Stimulated activated effector memory CD8-positive, alpha-beta T cell treated with anti-CD3 and anti-CD28 coated beads, Interleukin-12 subunit alpha, Interleukin-12 subunit beta, amount 100 ng/mL, for 72 hours (primary cell): Measurements from ENCODE around the gene CDNF.

ENCODE experiments used
- ATAC-seq: fragments of 150-1000 bp; cut with Tn5 transposase; 2 replicates; pipeline ENCODE4 v1.10.0; 2021
- DNase-seq, 2 donors: peaks; one replicate each; pipeline ENCODE4 v3.0.0; 2021 to 2022; ENCODE audit warnings: low spot score in 2 of 2
- H3K27ac Mint-ChIP-seq: one replicate; pipeline ENCODE4 v1.8.0; 2022; ENCODE audit warnings: mild to moderate bottlenecking, mixed read lengths
- H3K36me3 Mint-ChIP-seq: one replicate; pipeline ENCODE4 v1.8.0; 2022; ENCODE audit warnings: mild to moderate bottlenecking, mixed read lengths
- H3K4me1 Mint-ChIP-seq: one replicate; pipeline ENCODE4 v1.8.0; 2022; ENCODE audit warnings: mixed read lengths
- H3K4me3 Mint-ChIP-seq: one replicate; pipeline ENCODE4 v1.8.0; 2022; ENCODE audit warnings: mild to moderate bottlenecking, mixed read lengths
- H3K9me3 Mint-ChIP-seq: one replicate; pipeline ENCODE4 v1.8.0; 2022; ENCODE audit warnings: mixed read lengths

Gene CDNF

DNA sequence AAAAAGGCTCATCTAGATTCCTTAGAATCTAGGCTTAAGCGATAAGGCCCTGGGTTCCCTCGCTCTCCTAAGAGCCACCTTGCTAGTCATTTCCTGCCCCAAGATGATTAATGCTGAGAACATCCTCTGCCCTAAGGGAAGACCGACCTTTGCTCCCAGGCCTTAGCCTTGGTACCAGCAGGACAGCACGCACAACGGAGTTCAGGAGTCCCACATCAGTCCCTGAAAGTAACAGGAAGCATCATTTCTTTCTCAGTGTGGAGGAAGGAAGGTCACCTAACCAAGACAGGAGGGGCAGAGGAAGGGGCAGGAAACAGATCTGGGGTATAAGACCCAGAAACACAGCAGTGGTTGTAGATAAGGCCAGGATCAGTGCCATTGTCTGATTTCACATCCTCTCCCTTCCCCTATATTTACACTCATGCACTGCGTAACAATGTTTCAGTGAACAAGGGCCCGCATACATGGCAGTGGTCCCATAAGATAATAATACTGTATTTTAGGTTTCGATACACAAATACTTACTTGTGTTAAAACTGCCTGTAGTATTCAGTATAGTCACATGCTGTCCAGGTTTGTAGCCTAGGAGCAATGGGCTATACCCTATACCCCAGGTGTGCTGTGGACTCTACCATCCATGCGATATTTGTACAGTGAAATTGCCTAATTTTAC is 55.0 kb downstream of the CDNF start:
- H3K36me3 Mint-ChIP-seq: no peaks in the 10 kb centered on the region
- H3K4me1 Mint-ChIP-seq: peaks cover 13% of the 10 kb centered on the region
- H3K9me3 Mint-ChIP-seq: no peaks in the 10 kb centered on the region
- no peak overlapping the region for H3K4me3 Mint-ChIP-seq
- DNase-seq: no peak
- peak; percentile 75 for ATAC-seq
- H3K27ac Mint-ChIP-seq: no peak overlapping the region

DNA sequence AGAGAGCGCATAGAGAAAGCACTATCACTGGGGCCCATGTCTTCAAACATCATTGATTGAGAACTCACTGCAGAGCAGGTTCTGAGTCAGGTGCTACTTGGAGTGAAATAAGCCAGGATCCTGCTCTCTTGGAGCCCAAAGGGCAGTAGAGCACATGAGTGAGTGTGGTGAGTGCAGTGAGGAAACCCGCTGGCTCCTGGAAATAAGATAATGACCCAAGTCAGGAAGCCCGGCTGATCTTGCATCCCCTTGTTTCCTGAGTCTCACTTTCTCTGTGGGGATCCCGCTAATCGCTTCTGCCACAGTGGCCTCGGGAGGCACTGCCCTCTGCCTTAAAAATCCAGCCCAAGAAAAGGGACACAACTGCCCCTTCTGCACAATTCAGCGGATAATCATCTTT is 56.1 kb downstream of the CDNF start:
- H3K4me3 Mint-ChIP-seq: no peak overlapping the region
- no peak for DNase-seq
- no peaks in the 10 kb centered on the region for H3K9me3 Mint-ChIP-seq
- H3K36me3 Mint-ChIP-seq: no peaks in the 10 kb centered on the region
- no peak for ATAC-seq
- peaks cover 13% of the 10 kb centered on the region for H3K4me1 Mint-ChIP-seq
- no peak overlapping the region for H3K27ac Mint-ChIP-seq

DNA sequence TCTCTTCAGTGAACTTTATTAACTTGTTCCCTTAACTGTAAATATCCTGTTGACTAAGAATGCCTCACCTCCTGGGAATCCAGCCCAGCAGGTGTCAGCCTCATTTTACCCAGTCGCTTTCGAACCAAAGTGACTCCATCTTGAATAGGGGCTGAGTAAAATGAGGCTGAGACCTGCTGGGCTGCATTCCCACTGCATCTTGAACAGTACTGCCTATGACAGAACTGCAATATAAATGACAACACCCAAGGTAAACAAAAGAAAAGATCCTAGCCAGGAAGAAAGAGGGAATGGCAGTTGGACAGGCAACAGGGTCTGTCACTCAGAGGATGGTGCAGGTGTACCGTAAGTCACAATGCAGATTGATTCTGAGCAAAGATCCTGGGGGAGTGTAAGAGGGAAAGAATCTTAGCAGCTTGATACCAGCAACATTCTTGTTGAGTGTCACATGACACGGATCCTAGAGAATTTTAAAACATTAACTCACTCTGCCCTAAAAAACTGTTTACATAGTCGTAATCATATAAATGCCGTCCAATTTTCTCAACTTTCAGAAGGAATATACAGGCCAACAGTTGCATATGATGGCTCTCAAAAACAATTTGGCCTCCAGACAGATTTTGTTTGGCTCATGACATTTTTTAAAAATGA is 58.7 kb downstream of the CDNF start:
- no peaks in the 10 kb centered on the region for H3K36me3 Mint-ChIP-seq
- H3K4me3 Mint-ChIP-seq: no peak overlapping the region
- DNase-seq (no peak), ATAC-seq (no peak)
- no peak overlapping the region for H3K27ac Mint-ChIP-seq
- no peaks in the 10 kb centered on the region for H3K9me3 Mint-ChIP-seq
- H3K4me1 Mint-ChIP-seq: peaks cover 13% of the 10 kb centered on the region

DNA sequence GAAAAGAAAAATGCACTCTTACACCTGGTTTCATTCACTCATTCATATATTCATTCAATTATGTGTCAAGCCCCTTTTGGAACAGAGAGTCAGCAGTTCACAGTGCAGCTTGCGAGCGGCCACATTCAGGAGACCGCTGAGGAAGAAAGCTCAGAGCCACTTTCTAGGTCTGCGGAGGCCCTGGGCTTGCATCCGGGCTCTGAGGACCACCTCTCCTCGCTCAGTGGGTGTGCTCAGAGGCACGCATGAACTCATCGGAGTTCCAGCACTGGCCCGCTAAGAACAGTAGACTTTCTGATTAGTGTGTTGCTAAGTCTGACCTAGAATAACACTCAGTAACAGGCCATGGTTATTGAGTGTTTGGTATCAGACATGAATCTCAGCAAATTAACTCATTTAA is 61.3 kb downstream of the CDNF start:
- Mint-ChIP-seq H3K4me3 (no peak overlapping the region), H3K9me3 (no peaks in the 10 kb centered on the region), H3K36me3 (no peaks in the 10 kb centered on the region), H3K4me1 (peaks cover 7% of the 10 kb centered on the region), H3K27ac (no peak overlapping the region)
- ATAC-seq (no peak), DNase-seq (no peak)

DNA sequence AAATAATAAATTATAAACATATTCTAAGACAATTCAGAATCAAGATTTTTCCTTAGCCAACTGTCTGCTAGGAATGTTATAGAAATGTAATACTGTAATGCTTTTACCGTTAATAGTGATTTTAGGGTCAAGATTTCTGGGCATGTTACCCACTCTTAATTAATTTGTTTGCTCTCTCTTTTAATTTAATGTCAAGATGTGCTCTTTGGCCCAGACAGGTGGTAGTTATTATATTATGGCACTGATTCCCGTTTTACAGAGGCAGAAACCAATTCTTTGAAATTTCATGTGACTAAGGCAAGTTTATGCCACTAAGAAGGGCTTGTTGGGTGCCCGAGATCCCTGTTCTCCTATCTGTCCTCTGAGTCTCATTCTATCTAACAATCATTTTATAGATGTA is 62.2 kb downstream of the CDNF start:
- Mint-ChIP-seq H3K4me3 (no peak overlapping the region), H3K27ac (no peak overlapping the region), H3K4me1 (peaks cover 7% of the 10 kb centered on the region), H3K36me3 (no peaks in the 10 kb centered on the region), H3K9me3 (no peaks in the 10 kb centered on the region)
- DNase-seq: no peak
- no peak for ATAC-seq

DNA sequence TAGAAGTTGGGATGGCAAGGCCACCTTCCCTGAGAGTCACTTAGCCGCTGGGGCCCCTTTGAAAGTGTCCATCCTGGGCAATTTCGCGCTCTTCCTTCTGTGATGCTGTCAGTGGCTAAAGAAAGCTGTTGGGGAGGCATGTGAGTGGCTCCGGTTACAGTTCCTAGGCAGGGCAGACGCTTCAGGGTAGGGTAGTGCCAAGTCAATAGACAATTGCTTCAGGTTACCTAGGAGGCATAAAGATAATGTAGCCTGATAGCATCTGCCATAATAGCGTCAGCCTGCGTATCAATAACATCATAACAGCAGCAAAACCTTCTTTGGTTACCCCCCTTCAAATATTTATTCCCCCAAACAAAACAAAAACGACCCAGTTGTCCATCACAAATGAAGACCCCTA is 63.0 kb downstream of the CDNF start, which contains the start of gene FAM107B:
TSS of gene FAM107B (minus strand) at position 101 of the 400 bp plus-strand sequence. CDS start 234 bp downstream, outside the sequence.
- Mint-ChIP-seq H3K4me1 (peaks cover 7% of the 10 kb centered on the region), H3K9me3 (no peaks in the 10 kb centered on the region), H3K27ac (no peak within 1 kb of the TSS), H3K4me3 (no peak within 1 kb of the TSS), H3K36me3 (no peaks in the 10 kb centered on the region)
- DNase-seq (no peak), ATAC-seq (no peak)

DNA sequence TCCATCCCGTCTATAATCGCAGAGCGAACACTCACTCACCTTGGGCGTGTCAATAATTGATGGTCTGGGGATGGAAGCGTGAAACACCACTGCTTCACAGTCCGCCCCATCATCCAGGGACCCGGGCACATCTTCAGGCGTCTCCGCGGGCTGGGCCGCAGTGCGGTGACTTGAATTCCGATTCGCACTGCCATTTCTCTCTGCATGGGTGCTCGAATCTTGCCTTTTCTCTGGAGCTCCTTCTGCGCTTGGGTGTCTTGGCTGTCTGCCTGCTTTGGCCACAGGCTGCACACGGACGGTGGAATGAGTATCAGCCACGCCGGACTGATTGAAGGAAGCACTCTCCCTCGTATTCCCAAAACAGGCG is 63.6 kb downstream of the CDNF start:
- H3K4me1 Mint-ChIP-seq: peaks cover 7% of the 10 kb centered on the region
- DNase-seq (no peak), ATAC-seq (no peak)
- no peak overlapping the region for H3K4me3 Mint-ChIP-seq
- no peaks in the 10 kb centered on the region for H3K36me3 Mint-ChIP-seq
- H3K9me3 Mint-ChIP-seq: no peaks in the 10 kb centered on the region
- no peak overlapping the region for H3K27ac Mint-ChIP-seq

DNA sequence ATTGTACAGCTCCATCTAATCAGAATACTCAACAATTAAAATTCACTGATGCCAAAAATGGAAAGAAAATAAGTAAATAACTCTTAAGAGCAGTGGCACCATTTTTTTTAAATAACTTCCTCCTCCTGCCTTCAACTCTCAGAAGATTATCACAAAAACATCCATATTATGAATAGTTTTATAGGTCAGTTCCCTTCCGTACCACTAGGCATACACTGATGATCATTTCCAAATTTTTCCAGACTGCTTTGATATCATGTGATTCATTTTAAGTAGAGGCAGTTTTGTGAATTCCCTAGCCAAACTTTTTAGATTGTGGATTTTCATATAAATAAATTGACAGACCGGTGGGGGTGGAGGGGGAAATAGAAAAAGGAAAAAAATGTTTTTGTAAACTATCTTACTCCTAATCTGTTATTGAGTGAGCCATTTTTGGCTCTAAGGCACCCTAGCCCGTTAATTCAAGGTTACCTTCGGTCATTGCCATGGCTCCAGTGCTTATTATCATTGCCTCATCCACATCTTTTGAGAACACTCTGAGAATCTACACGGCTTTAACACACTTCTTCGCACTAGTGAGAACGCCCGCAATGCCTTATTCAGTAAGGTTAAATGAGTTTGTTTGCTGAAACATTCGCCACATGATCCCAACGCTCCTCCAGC is 64.2 kb downstream of the CDNF start:
- Mint-ChIP-seq H3K4me3 (no peak overlapping the region), H3K36me3 (no peaks in the 10 kb centered on the region), H3K27ac (no peak overlapping the region), H3K4me1 (peaks cover 7% of the 10 kb centered on the region), H3K9me3 (no peaks in the 10 kb centered on the region)
- ATAC-seq: no peak
- no peak for DNase-seq

DNA sequence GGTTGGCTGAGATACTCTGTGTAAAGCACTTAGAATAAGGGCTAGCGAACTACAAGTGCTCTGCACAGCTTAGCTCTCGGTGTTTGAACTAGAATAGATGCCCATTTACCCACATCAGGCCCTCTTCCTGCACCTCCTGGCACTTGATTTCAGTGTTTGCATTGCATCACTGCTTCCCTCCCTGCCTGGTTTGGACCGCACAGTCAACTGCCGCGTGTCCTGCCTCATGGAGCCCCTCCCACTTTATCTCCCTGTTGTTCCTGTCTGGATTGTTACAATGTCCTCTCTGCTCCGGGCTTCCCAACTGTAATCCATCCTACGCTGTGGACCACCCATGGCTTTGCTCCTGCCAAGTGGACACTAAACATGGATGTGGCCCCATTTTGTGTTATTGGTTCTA is 65.4 kb downstream of the CDNF start:
- Mint-ChIP-seq H3K27ac (no peak overlapping the region), H3K4me3 (no peak overlapping the region), H3K4me1 (no peaks in the 10 kb centered on the region), H3K9me3 (no peaks in the 10 kb centered on the region), H3K36me3 (no peaks in the 10 kb centered on the region)
- DNase-seq (no peak), ATAC-seq (no peak)

DNA sequence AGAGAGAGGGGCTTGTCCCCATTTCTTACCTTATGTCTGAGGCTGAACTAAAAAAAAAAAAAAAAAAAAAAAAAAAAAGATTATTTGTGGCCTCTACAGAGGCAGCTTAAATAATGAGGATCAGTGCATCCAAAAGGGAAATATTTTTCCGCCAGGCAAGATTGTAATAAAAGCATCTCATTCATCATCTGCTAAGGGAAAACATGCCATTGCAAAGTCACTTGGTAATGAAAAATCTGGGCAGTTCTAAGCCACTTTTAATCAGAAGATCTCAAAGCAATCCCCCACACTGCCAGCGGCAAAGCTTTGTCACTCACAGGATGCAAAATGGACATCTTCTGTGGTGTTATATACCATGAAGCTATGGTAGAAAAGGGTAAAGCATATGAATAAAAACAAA is 66.9 kb downstream of the CDNF start:
- H3K36me3 Mint-ChIP-seq: no peaks in the 10 kb centered on the region
- DNase-seq (no peak), ATAC-seq (no peak)
- no peaks in the 10 kb centered on the region for H3K9me3 Mint-ChIP-seq
- no peaks in the 10 kb centered on the region for H3K4me1 Mint-ChIP-seq
- H3K27ac Mint-ChIP-seq: no peak overlapping the region
- no peak overlapping the region for H3K4me3 Mint-ChIP-seq
